OCI-LY1 (cell line): Measurements from ENCODE around the gene BMP8A.
"Not testable (repeated sequence)": the region's sequence is repeated elsewhere in the genome, so short reads cannot be mapped to it uniquely, and the experiment has no call there.

Experiments used
- H2AFZ ChIP-seq: fragments of 200-600 bp; sonication (generic), shearing (Covaris generic); 2 replicates; pipeline ENCODE4 v1.6.0; 2014; ENCODE audit warnings: antibody characterized with exemption, mild to moderate bottlenecking, low read length
- H3F3A ChIP-seq: fragments of 200-600 bp; sonication (generic), shearing (Covaris generic); 2 replicates; pipeline ENCODE4 v1.6.0; 2014; ENCODE audit warnings: mild to moderate bottlenecking, antibody characterized with exemption, low read length, moderate library complexity; ENCODE audit not compliant: insufficient read depth
- H3K27ac ChIP-seq: fragments of 200-600 bp; sonication (generic); 2 replicates; pipeline ENCODE4 v1.5.1; 2014; ENCODE audit warnings: low read length, mixed run types, mild to moderate bottlenecking, low read depth; ENCODE audit not compliant: poor library complexity, severe bottlenecking
- H3K27me3 ChIP-seq: fragments of 200-600 bp; sonication (generic); 2 replicates; pipeline ENCODE4 v1.6.0; 2014; ENCODE audit warnings: antibody characterized with exemption, mild to moderate bottlenecking, low read length, moderate library complexity; ENCODE audit not compliant: insufficient read depth
- H3K36me3 ChIP-seq: fragments of 200-600 bp; sonication (generic); 2 replicates; pipeline ENCODE4 v1.6.1; 2014; ENCODE audit warnings: mild to moderate bottlenecking, antibody characterized with exemption, low read length, moderate library complexity, mixed read lengths; ENCODE audit not compliant: insufficient read depth
- H3K4me1 ChIP-seq: fragments of 200-600 bp; sonication (generic); 2 replicates; pipeline ENCODE4 v1.5.1; 2014; ENCODE audit warnings: mild to moderate bottlenecking, low read length, moderate library complexity; ENCODE audit not compliant: insufficient read depth, severe bottlenecking
- H3K4me2 ChIP-seq: fragments of 200-600 bp; sonication (generic), shearing (Covaris generic); 2 replicates; pipeline ENCODE4 v1.6.1; 2014; ENCODE audit warnings: low read length
- H3K4me3 ChIP-seq: fragments of 200-600 bp; sonication (generic); 2 replicates; pipeline ENCODE4 v1.5.1; 2014; ENCODE audit warnings: low read length, low read depth, mild to moderate bottlenecking, mixed read lengths; ENCODE audit not compliant: poor library complexity, severe bottlenecking
- H3K79me2 ChIP-seq: fragments of 200-600 bp; shearing (Covaris generic); 2 replicates; pipeline ENCODE4 v1.6.1; 2016; ENCODE audit warnings: mixed run types, low read length, mixed read lengths; ENCODE audit not compliant: insufficient read depth
- H3K9ac ChIP-seq: fragments of 200-600 bp; sonication (generic), shearing (Covaris generic); 2 replicates; pipeline ENCODE4 v1.6.1; 2014; ENCODE audit warnings: mild to moderate bottlenecking, low read length, mixed read lengths
- H3K9me2 ChIP-seq: fragments of 200-600 bp; sonication (generic), shearing (Covaris generic); 2 replicates; pipeline ENCODE4 v1.6.1; 2014; ENCODE audit warnings: low read depth, mild to moderate bottlenecking, low read length, mixed read lengths
- H3K9me3 ChIP-seq: fragments of 200-600 bp; shearing (Covaris generic); 2 replicates; pipeline ENCODE4 v1.6.1; 2014; ENCODE audit warnings: low read length, mixed read lengths
- H4K20me1 ChIP-seq: fragments of 200-600 bp; sonication (generic), shearing (Covaris generic); 2 replicates; pipeline ENCODE4 v1.6.0; 2016; ENCODE audit warnings: mild to moderate bottlenecking, low read length; ENCODE audit not compliant: insufficient read depth

Gene BMP8A

DNA sequence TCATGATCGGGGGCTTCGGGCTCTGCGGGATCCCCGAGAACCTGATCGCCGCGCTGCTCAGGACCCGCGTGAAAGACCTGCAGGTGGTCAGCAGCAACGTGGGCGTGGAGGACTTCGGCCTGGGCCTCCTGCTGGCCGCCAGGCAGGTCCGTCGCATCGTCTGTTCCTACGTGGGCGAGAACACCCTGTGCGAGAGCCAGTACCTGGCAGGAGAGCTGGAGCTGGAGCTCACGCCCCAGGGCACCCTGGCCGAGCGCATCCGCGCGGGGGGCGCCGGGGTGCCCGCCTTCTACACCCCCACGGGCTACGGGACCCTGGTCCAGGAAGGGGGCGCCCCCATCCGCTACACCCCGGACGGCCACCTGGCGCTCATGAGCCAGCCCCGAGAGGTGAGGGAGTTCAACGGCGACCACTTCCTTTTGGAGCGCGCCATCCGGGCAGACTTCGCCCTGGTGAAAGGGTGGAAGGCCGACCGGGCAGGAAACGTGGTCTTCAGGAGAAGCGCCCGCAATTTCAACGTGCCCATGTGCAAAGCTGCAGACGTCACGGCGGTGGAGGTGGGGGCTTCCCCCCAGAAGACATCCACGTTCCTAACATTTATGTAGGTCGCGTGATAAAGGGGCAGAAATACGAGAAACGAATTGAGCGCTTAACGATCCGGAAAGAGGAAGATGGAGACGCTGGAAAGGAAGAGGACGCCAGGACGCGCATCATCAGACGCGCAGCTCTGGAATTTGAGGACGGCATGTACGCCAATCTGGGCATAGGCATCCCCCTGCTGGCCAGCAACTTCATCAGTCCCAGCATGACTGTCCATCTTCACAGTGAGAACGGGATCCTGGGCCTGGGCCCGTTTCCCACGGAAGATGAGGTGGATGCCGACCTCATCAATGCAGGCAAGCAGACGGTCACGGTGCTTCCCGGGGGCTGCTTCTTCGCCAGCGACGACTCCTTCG lies 24.0 kb downstream of the BMP8A start:
- not testable (repeated sequence) for H3K9me2 ChIP-seq, H3K27ac ChIP-seq, H3F3A ChIP-seq, H3K9me3 ChIP-seq, H2AFZ ChIP-seq, H3K36me3 ChIP-seq, H3K9ac ChIP-seq, H3K4me3 ChIP-seq, H3K79me2 ChIP-seq, H3K4me2 ChIP-seq, H3K4me1 ChIP-seq, H4K20me1 ChIP-seq, H3K27me3 ChIP-seq

DNA sequence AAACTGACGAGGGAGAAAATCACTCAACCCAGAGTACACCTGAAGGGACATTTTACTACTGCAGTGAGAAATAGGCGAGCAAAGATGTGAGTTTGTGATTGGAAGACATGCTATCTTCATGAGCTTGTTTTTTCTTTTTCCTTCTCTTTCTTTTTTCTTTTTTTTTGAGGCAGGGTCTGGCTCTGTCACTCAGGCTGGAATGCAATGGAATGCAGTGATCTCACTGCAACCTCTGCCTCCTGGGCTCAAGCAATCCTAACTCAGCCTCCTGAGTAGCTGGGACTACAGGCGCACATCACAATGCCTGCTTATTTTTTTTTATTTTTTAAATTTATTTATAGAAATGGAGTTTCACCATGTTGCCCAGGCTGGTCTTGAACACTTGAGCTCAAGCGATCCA lies 25.4 kb downstream of the BMP8A start:
- H3K9me3 ChIP-seq, H2AFZ ChIP-seq, H3K4me2 ChIP-seq, H3K4me3 ChIP-seq, H4K20me1 ChIP-seq, H3F3A ChIP-seq, H3K27me3 ChIP-seq, H3K36me3 ChIP-seq, H3K27ac ChIP-seq, H3K9ac ChIP-seq, H3K4me1 ChIP-seq, H3K79me2 ChIP-seq, H3K9me2 ChIP-seq: not testable (repeated sequence)

DNA sequence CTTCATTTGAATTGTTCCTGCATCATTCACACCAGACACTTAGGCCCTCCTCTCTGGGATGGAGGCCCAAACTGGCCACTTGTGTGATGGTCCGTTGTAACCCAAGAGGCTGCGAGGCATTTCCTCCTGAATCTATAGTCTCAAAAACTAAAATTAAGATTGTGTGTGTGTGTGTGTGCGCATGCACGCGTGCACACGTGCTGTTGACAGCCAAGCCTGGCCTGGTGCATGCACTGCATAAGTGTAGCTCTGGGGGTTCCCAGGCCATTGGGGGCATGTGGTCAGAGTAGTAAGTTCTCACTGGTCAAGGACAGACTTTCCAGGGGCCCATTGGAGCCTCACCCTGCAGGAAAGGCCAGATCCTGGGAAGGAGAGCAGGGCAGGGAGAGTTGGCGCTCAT lies 26.5 kb downstream of the BMP8A start:
- not testable (repeated sequence) for H3K27ac ChIP-seq, H3K9me2 ChIP-seq, H4K20me1 ChIP-seq, H3K4me3 ChIP-seq, H3K9me3 ChIP-seq, H3K79me2 ChIP-seq, H3F3A ChIP-seq, H3K9ac ChIP-seq, H2AFZ ChIP-seq, H3K36me3 ChIP-seq, H3K27me3 ChIP-seq, H3K4me1 ChIP-seq, H3K4me2 ChIP-seq

DNA sequence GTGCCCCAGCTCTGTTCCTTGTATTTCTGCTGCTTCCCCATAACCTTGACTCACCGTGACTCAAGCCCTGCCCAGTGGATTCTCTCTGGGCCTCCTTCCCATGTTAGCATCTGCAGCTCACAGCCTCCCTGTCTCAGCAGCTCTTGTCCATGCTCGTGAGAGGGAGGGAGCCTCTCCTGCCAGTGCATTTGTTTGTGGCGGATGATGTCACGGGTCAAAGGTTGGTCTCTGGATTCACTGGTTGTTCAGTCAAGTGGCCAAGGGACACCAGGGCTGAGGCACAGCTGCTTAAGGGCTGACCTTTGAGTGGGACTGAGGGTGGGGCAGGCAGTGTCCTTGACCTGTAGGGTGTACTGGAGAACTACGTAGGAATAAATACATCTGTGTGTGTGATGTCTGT lies 27.9 kb downstream of the BMP8A start:
- not testable (repeated sequence) for H2AFZ ChIP-seq, H3K9me2 ChIP-seq, H3K4me3 ChIP-seq, H3K27me3 ChIP-seq, H3F3A ChIP-seq, H3K36me3 ChIP-seq, H4K20me1 ChIP-seq, H3K9ac ChIP-seq, H3K9me3 ChIP-seq, H3K79me2 ChIP-seq, H3K27ac ChIP-seq, H3K4me1 ChIP-seq, H3K4me2 ChIP-seq

DNA sequence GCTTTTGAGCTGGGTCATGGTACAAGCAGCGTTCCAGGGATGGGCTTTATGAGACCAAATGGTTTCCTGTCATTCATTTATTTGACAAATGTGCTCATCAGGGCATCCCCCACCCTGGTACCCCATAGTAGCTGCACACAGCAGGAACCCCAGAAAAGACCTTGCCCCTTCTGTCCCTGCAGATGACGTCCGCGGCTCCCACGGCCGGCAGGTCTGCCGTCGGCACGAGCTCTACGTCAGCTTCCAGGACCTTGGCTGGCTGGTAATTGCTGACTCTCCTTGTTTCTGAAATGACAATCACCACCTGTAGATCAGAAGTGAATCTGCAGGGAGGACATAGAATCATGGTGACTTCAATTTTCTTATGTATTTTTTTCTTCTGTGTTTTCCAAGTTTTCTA lies 30.8 kb downstream of the BMP8A start:
- H3K9me3 ChIP-seq, H3F3A ChIP-seq, H4K20me1 ChIP-seq, H3K27me3 ChIP-seq, H3K4me3 ChIP-seq, H3K36me3 ChIP-seq, H3K79me2 ChIP-seq, H3K4me2 ChIP-seq, H2AFZ ChIP-seq, H3K27ac ChIP-seq, H3K9ac ChIP-seq, H3K9me2 ChIP-seq: not testable (repeated sequence)
- peaks cover 14% of the 10 kb centered on the region for H3K4me1 ChIP-seq
